HCT116 (cell line): ENCODE results near the gene DERA. TPM values are rescaled to one million over a fixed set of nuclear protein-coding genes. Genes with fewer than 3 reads are reported as not detected.

Source experiments
- ATAC-seq: fragments of 200-7000 bp; cut with Tn5 transposase; 2 replicates; pipeline ENCODE4 v1.9.1; 2020; ENCODE audit warnings: mild to moderate bottlenecking, moderate library complexity
- BruUV-seq: library from RNA; stranded (reverse); fragments of 400-500 nt; replicated peaks from 2 replicates; lab custom pipeline; 2021; lab: Mats Ljungman, UMichigan
- CTCF ChIA-PET: fragments of 300-600 bp; sonication (Branson Sonifier 250); formaldehyde crosslinking; loops from one replicate; lab custom pipeline; 2021; ENCODE audit warnings: antibody characterized with exemption; lab: Charles Lee
- POLR2A ChIA-PET: fragments of 300-600, 350-600 bp; sonication (Branson Sonifier 250); formaldehyde crosslinking; loops from one replicate; lab custom pipeline; 2021; ENCODE audit warnings: antibody characterized with exemption; lab: Charles Lee
- RAD21 ChIA-PET, 2 experiments: fragments of 300-600 bp; sonication (Branson Sonifier 250); formaldehyde crosslinking; loops; one replicate each; lab custom pipeline; 2023; ENCODE audit warnings: low total read pairs in 2 of 2; ENCODE audit not compliant: uncharacterized antibody in 2 of 2, unreplicated experiment in 2 of 2, low non-redundant PET in 1 of 2; lab: Charles Lee
- DNase-seq: peaks from one replicate; pipeline ENCODE4 v3.0.0-alpha.2; 2010; ENCODE audit warnings: low read depth, low spot score
- H2AFZ ChIP-seq: fragments of 200-600 bp; shearing (Covaris generic), sonication (generic); 2 replicates; pipeline ENCODE4 v1.6.1; 2017; ENCODE audit warnings: low read depth, mixed run types, mixed read lengths, antibody characterized with exemption, low read length; ENCODE audit not compliant: poor library complexity, severe bottlenecking
- H3K27ac ChIP-seq: 2 replicates; pipeline ENCODE4 v1.5.1; 2012; ENCODE audit warnings: low read depth, low read length
- H3K27me3 ChIP-seq: fragments of 200-600 bp; sonication (generic); 2 replicates; pipeline ENCODE4 v1.6.1; 2016; ENCODE audit warnings: mixed run types, low read length, mixed read lengths; ENCODE audit not compliant: insufficient read depth
- H3K36me3 ChIP-seq, 2 experiments: fragments of 200-500 bp in 1 of 2; fragments of 200-600 bp in 1 of 2; sonication (Bioruptor generic) in 1 of 2; sonication (generic) in 1 of 2; 2 replicates each; pipeline versions ENCODE4 v1.5.1 to v1.6.1; 2014 to 2016; ENCODE audit warnings: low read length in 2 of 2, inconsistent platforms in 1 of 2, mixed read lengths in 1 of 2, mixed run types in 1 of 2; ENCODE audit not compliant: insufficient read depth in 2 of 2, control insufficient read depth in 1 of 2
- H3K4me1 ChIP-seq, 2 experiments: fragments of 200-600 bp in 1 of 2; sonication (generic) in 1 of 2; 2 replicates each; pipeline versions ENCODE4 v1.5.1 to v1.6.1; 2012 to 2017; ENCODE audit warnings: low read length in 2 of 2, inconsistent platforms in 1 of 2, mild to moderate bottlenecking in 1 of 2, mixed read lengths in 1 of 2, mixed run types in 1 of 2, moderate library complexity in 1 of 2; ENCODE audit not compliant: insufficient read depth in 2 of 2, control insufficient read depth in 1 of 2
- H3K4me2 ChIP-seq: fragments of 200-600 bp; sonication (generic); 2 replicates; pipeline ENCODE4 v1.6.1; 2017; ENCODE audit warnings: mixed run types, low read length, mixed read lengths
- H3K4me3 ChIP-seq, 2 experiments: fragments of 200-600 bp in 1 of 2; sonication (generic) in 1 of 2; replicated peaks in 1 of 2; 2 replicates each; pipeline ENCODE4 v1.5.1; 2011 to 2016; ENCODE audit warnings: low read length in 2 of 2, control low read depth in 1 of 2, low read depth in 1 of 2, mild to moderate bottlenecking in 1 of 2, mixed read lengths in 1 of 2, mixed run types in 1 of 2
- H3K79me2 ChIP-seq: fragments of 200-600 bp; sonication (generic); 2 replicates; pipeline ENCODE4 v1.6.1; 2017; ENCODE audit warnings: mild to moderate bottlenecking, mixed run types, low read length, moderate library complexity, mixed read lengths; ENCODE audit not compliant: insufficient read depth
- H3K9ac ChIP-seq: fragments of 200-600 bp; sonication (generic); 2 replicates; pipeline ENCODE4 v1.6.1; 2016; ENCODE audit warnings: low read length, mixed read lengths
- H3K9me2 ChIP-seq: fragments of 200-600 bp; sonication (generic), shearing (Covaris generic); 2 replicates; pipeline ENCODE4 v1.6.1; 2017; ENCODE audit warnings: mixed run types, mild to moderate bottlenecking, moderate library complexity; ENCODE audit not compliant: insufficient read depth
- H3K9me3 ChIP-seq, 2 experiments: fragments of 200-500 bp in 1 of 2; fragments of 200-600 bp in 1 of 2; sonication (Bioruptor generic) in 1 of 2; sonication (generic) in 1 of 2; 2 replicates each; pipeline ENCODE4 v1.6.1; 2014 to 2017; ENCODE audit warnings: low read length in 2 of 2, mixed read lengths in 2 of 2, inconsistent platforms in 1 of 2, low read depth in 1 of 2, mild to moderate bottlenecking in 1 of 2, mixed run types in 1 of 2, moderate library complexity in 1 of 2; ENCODE audit not compliant: control insufficient read depth in 1 of 2, insufficient read depth in 1 of 2
- H4K20me1 ChIP-seq: fragments of 200-600 bp; sonication (generic), shearing (Covaris generic); 2 replicates; pipeline ENCODE4 v1.6.1; 2017; ENCODE audit warnings: mixed run types, mild to moderate bottlenecking, moderate library complexity; ENCODE audit not compliant: insufficient read depth
- CBX3 ChIP-seq: IDR thresholded peaks from 2 replicates; pipeline ENCODE4 v1.6.1; 2012; ENCODE audit warnings: low read depth
- CEBPB ChIP-seq: IDR thresholded peaks from 2 replicates; pipeline ENCODE4 v1.6.1; 2012; ENCODE audit warnings: low read depth
- EZH2 ChIP-seq: fragments of 200-600 bp; sonication (generic); IDR thresholded peaks from 2 replicates; pipeline ENCODE4 v1.6.1; 2017; ENCODE audit warnings: antibody characterized with exemption, mixed run types
- FOSL1 ChIP-seq: IDR thresholded peaks from 2 replicates; pipeline ENCODE4 v1.6.1; 2012; ENCODE audit warnings: low read depth
- POLR2A ChIP-seq: IDR thresholded peaks from 2 replicates; pipeline ENCODE4 v1.7.0; 2011; ENCODE audit warnings: borderline replicate concordance; ENCODE audit not compliant: insufficient read depth, insufficient read length; ENCODE audit errors: extremely low read depth
- POLR2AphosphoS5 ChIP-seq: IDR thresholded peaks from 2 replicates; pipeline ENCODE4 v1.6.1; 2011; ENCODE audit warnings: mild to moderate bottlenecking, low read depth, low read length, moderate library complexity
- SP1 ChIP-seq: IDR thresholded peaks from 2 replicates; pipeline ENCODE4 v1.6.1; 2012; ENCODE audit warnings: low read depth
- TCF7L2 ChIP-seq: IDR thresholded peaks from 2 replicates; pipeline ENCODE4 v1.7.0; 2011; ENCODE audit warnings: borderline replicate concordance, inconsistent platforms; ENCODE audit not compliant: insufficient read depth, insufficient read length; ENCODE audit errors: extremely low read depth
- ZNF274 ChIP-seq: fragments of 200-500 bp; sonication (Bioruptor generic); IDR thresholded peaks from 2 replicates; pipeline ENCODE4 v1.6.1; 2014; ENCODE audit warnings: mild to moderate bottlenecking, low read depth, low read length, inconsistent platforms
- intact Hi-C: fragments of 100-400 bp; cut with micrococcal nuclease; formaldehyde crosslinking; loops from 2 replicates; pipeline ENCODE4 v1.10.0; 2022
- total RNA-seq: library from RNA; stranded (reverse); gene quantifications from one replicate; pipeline ENCODE4 v1.2.1, GENCODE V29; 2021; ENCODE audit not compliant: unreplicated experiment
- TF ChIP-seq, protein P1 (sequence below): IDR thresholded peaks from 2 replicates; pipeline ENCODE4 v1.6.1; 2011; ENCODE audit warnings: mild to moderate bottlenecking, low read length, moderate library complexity; ENCODE audit not compliant: insufficient replicate concordance; ENCODE audit errors: extremely low read depth
- TF ChIP-seq, protein P2 (sequence below), 3 experiments: fragments of 200-600 bp in 1 of 3; sonication (generic) in 1 of 3; IDR thresholded peaks in 2 of 3; conservative IDR thresholded peaks in 1 of 3; 2 replicates each; pipeline ENCODE4 v1.5.1; 2012 to 2017; ENCODE audit warnings: low read depth in 2 of 3, low read length in 2 of 3, antibody characterized with exemption in 1 of 3, borderline replicate concordance in 1 of 3, control low read depth in 1 of 3, mild to moderate bottlenecking in 1 of 3, mixed read lengths in 1 of 3, mixed run types in 1 of 3, moderate library complexity in 1 of 3; ENCODE audit not compliant: insufficient read depth in 1 of 3
- TF ChIP-seq, protein P3 (sequence below): IDR thresholded peaks from 2 replicates; pipeline ENCODE4 v1.6.1; 2012

Gene DERA
- total RNA-seq, 1 experiment from 2014 or later, result 32.6 TPM

DNA sequence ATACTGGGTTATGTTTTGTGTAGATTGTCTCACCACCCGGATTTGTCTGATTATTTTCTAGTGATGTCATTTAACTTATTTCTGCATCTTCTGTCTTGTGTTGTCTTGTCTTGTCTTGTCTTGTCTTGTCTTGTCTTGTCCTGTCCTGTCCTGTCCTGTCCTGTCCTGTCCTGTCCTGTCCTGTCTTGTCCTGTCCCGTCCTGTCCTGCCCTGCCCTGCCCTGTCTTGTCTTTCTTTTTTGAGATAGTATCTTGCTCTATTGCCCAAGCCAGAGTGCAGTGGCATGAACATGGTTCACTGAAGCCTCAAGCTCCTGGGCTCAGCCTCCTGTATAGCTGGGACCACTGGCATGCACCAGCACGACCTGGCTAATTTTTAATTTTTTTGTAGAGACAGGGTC lies 25.6 kb downstream of the DERA start:
- POLR2A ChIA-PET, result no interaction called here
- BruUV-seq, result no TSS peak

More for the DNA sequence above, 25.6 kb downstream of the DERA start:
- H3K9ac ChIP-seq, result no peak overlapping the region
- intact Hi-C loops, result no loop called here
- peaks cover 1 to 10% of the 10 kb centered on the region in 2 experiments; a peak in 3 of 4 replicates for H3K4me1 ChIP-seq
- RAD21 ChIA-PET, result no interaction called here
- H4K20me1 ChIP-seq, result no peaks in the 10 kb centered on the region
- no peaks in the 10 kb centered on the region for H3K9me2 ChIP-seq
- H3K27ac ChIP-seq, result no peak overlapping the region
- H3K79me2 ChIP-seq, result no peaks in the 10 kb centered on the region; the same call in 1 of the 2 replicates
- no peak for ATAC-seq
- no peak for DNase-seq
- no peak overlapping the region for H3K4me3 ChIP-seq
- CTCF ChIA-PET, result no interaction called here
- no peak overlapping the region for H3K4me2 ChIP-seq
- no peaks in the 10 kb centered on the region for H3K27me3 ChIP-seq
- H3K9me3 ChIP-seq, result no peaks in the 10 kb centered on the region
- TF ChIP-seq SP1, result no peak
- no peak for TF ChIP-seq ZNF274
- TF ChIP-seq, protein P1, sequence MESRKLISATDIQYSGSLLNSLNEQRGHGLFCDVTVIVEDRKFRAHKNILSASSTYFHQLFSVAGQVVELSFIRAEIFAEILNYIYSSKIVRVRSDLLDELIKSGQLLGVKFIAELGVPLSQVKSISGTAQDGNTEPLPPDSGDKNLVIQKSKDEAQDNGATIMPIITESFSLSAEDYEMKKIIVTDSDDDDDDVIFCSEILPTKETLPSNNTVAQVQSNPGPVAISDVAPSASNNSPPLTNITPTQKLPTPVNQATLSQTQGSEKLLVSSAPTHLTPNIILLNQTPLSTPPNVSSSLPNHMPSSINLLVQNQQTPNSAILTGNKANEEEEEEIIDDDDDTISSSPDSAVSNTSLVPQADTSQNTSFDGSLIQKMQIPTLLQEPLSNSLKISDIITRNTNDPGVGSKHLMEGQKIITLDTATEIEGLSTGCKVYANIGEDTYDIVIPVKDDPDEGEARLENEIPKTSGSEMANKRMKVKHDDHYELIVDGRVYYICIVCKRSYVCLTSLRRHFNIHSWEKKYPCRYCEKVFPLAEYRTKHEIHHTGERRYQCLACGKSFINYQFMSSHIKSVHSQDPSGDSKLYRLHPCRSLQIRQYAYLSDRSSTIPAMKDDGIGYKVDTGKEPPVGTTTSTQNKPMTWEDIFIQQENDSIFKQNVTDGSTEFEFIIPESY, result no peak
- TF ChIP-seq FOSL1, result no peak
- TF ChIP-seq POLR2AphosphoS5, result no peak
- no peak for TF ChIP-seq CEBPB
- no peak for TF ChIP-seq POLR2A
- TF ChIP-seq, protein P2, sequence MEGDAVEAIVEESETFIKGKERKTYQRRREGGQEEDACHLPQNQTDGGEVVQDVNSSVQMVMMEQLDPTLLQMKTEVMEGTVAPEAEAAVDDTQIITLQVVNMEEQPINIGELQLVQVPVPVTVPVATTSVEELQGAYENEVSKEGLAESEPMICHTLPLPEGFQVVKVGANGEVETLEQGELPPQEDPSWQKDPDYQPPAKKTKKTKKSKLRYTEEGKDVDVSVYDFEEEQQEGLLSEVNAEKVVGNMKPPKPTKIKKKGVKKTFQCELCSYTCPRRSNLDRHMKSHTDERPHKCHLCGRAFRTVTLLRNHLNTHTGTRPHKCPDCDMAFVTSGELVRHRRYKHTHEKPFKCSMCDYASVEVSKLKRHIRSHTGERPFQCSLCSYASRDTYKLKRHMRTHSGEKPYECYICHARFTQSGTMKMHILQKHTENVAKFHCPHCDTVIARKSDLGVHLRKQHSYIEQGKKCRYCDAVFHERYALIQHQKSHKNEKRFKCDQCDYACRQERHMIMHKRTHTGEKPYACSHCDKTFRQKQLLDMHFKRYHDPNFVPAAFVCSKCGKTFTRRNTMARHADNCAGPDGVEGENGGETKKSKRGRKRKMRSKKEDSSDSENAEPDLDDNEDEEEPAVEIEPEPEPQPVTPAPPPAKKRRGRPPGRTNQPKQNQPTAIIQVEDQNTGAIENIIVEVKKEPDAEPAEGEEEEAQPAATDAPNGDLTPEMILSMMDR (IDR thresholded peaks at IDR 0.05 in 2 of 3, conservative IDR thresholded peaks at IDR 0.05 in 1 of 3; ENCODE audit: borderline replicate concordance in 1 of 3, insufficient read depth in 1 of 3, low read depth in 2 of 3, low read length in 2 of 3), result no peak
- no peak for TF ChIP-seq TCF7L2
- TF ChIP-seq CBX3, result no peak
- TF ChIP-seq, protein P3, sequence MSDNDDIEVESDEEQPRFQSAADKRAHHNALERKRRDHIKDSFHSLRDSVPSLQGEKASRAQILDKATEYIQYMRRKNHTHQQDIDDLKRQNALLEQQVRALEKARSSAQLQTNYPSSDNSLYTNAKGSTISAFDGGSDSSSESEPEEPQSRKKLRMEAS, result no peak
- no peak for TF ChIP-seq EZH2
- no peak overlapping the region for H2AFZ ChIP-seq
- no peaks in the 10 kb centered on the region for H3K36me3 ChIP-seq
